K562 (cell line): Measurements from ENCODE around the gene CT45A9. TPM values are rescaled to one million over a fixed set of nuclear protein-coding genes. Genes with fewer than 3 reads are reported as not detected.
A peak's percentile ranks its signal among the peaks of the same experiment; 100 is the strongest.

ENCODE experiments used
- ARNT ChIP-seq, 2 experiments: fragments of 450-650 bp; IDR thresholded peaks; 2 replicates each; pipeline ENCODE4 v1.6.1; 2016; ENCODE audit warnings: mild to moderate bottlenecking in 1 of 2
- ELF4 ChIP-seq: fragments of 450-650 bp; formaldehyde crosslinking; IDR thresholded peaks from 2 replicates; pipeline ENCODE4 v1.4.0; 2022; ENCODE audit warnings: missing genetic modification characterization
- FIP1L1 ChIP-seq: fragments of 200-400 bp; formaldehyde crosslinking; IDR thresholded peaks from 2 replicates; pipeline ENCODE4 v1.6.1; 2018; ENCODE audit warnings: mild to moderate bottlenecking, low read depth, low read length; ENCODE audit not compliant: poor library complexity, severe bottlenecking
- KAT2B ChIP-seq: IDR thresholded peaks from one replicate; pipeline ENCODE4 v1.6.1; 2012; ENCODE audit warnings: low read depth, mild to moderate bottlenecking, control low read depth, inconsistent platforms, low read length, moderate library complexity
- MXI1 ChIP-seq: IDR thresholded peaks from 2 replicates; pipeline ENCODE4 v1.6.1; 2011; ENCODE audit warnings: low read depth, mild to moderate bottlenecking, improper control_type of control experiment, low read length
- NFRKB ChIP-seq: fragments of 450-650 bp; IDR thresholded peaks from 2 replicates; pipeline ENCODE4 v1.6.1; 2016; ENCODE audit warnings: low read depth
- NFYB ChIP-seq: IDR thresholded peaks from 2 replicates; pipeline ENCODE4 v1.6.1; 2011; ENCODE audit warnings: mild to moderate bottlenecking, moderate library complexity; ENCODE audit not compliant: insufficient read length; ENCODE audit errors: extremely low read depth
- NR2F6 ChIP-seq: fragments of 450-650 bp; formaldehyde crosslinking; IDR thresholded peaks from 2 replicates; pipeline ENCODE4 v1.4.0; 2020; ENCODE audit warnings: mild to moderate bottlenecking
- PHTF2 ChIP-seq: fragments of 250-450 bp; sonication (Bioruptor Pico); IDR thresholded peaks from 2 replicates; pipeline ENCODE4 v1.5.0; 2021; ENCODE audit warnings: mild to moderate bottlenecking
- POLR2G ChIP-seq: fragments of 200-400 bp; formaldehyde crosslinking; IDR thresholded peaks from 2 replicates; pipeline ENCODE4 v1.6.1; 2017; ENCODE audit warnings: low read depth, mild to moderate bottlenecking, antibody characterized with exemption, low read length, moderate library complexity
- SPI1 ChIP-seq: IDR thresholded peaks from 2 replicates; pipeline ENCODE4 v1.6.1; 2011; ENCODE audit warnings: low read depth, low read length, control low read depth, borderline replicate concordance
- TEAD2 ChIP-seq: fragments of 450-650 bp; IDR thresholded peaks from 2 replicates; pipeline ENCODE4 v1.6.1; 2016; ENCODE audit warnings: missing genetic modification characterization, control low read depth, missing compliant biosample characterization
- U2AF1 ChIP-seq: fragments of 200-400 bp; formaldehyde crosslinking; optimal IDR thresholded peaks from 2 replicates; pipeline ENCODE3; 2017; ENCODE audit warnings: mild to moderate bottlenecking, low read depth, low read length, moderate library complexity
- polyA plus RNA-seq, 8 experiments: library from polyadenylated mRNA; depleted of rRNA in 4 of 8; stranded (reverse) in 5 of 8; unstranded in 3 of 8; fragments of >200 nt; fragmentation: Nextera tagmentation in 2 of 8; fragmentation: Illumina TruSeq in 1 of 8; extraction: Ambion mirVana in 2 of 8; extraction: Trizol in 1 of 8; gene quantifications; 2 replicates each; pipeline versions ENCODE4 v1.2.1 to v1.2.3, GENCODE V29; 2011 to 2014; ENCODE audit warnings: inconsistent platforms in 1 of 8, missing spikeins in 1 of 8
- total RNA-seq, 7 experiments: library from RNA; depleted of rRNA in 6 of 7; stranded (reverse); fragments of >200 nt in 6 of 7; fragmentation: Illumina TruSeq in 2 of 7; extraction: Trizol in 2 of 7; gene quantifications; 2 replicates each; pipeline versions ENCODE4 v1.2.1 to v1.2.3, GENCODE V29; 2011 to 2021; ENCODE audit warnings: low replicate concordance in 1 of 7
- TF ChIP-seq, protein P1 (sequence below): fragments of 250-450 bp; sonication (Bioruptor Pico); IDR thresholded peaks from 2 replicates; pipeline ENCODE4 v1.9.0; 2021; ENCODE audit warnings: mild to moderate bottlenecking, inconsistent platforms
- TF ChIP-seq, protein P2 (sequence below), 2 experiments: fragments of 150-350 bp in 1 of 2; IDR thresholded peaks; 2 replicates each; pipeline ENCODE4 v1.6.1; 2012 to 2016; ENCODE audit warnings: low read depth in 2 of 2, low read length in 2 of 2, mild to moderate bottlenecking in 1 of 2, moderate library complexity in 1 of 2

The CT45A9 gene
- total and polyA plus RNA-seq, 9 of the 15 experiments (the other 6 are each of a cell fraction or from before 2014, with no cell fraction given), result 6.5 to 27.7 (median 9.6) TPM; not detected in 4

DNA sequence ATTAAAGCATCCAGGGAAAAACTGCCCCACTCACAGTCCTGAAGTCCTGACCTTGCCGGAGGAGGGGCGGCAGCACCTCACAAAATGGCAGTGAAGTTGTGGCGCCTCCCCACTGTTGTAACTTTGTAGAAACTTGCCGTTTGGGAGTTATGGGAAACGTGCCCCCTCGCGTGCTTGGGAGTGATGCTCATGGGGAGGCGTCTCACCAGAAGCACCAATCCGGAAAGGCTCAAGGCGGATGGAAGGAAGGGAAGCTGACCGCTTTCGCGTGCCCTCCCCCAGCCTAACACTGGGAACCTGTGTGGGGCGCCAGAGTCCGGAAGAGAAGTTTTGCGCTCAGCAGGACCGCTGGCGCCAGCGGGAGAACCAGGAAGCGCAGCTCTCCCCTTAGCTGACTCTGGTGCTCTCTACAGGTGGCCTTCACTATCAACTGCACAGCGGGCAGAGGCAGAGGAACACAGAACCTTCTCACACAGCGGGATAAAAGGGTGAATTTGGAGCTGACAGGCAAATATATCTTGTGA is 21.7 kb upstream of the CT45A9 start, which contains the start of the genes CT45A10 and SAGE1 (continued):
- TF ChIP-seq POLR2G, result peak; percentile 86
- TF ChIP-seq KAT2B, result peak; percentile 29
- peak; percentile 63; the same call in 1 of the 2 replicates for TF ChIP-seq ELF4 (CRISPR knock-in tag)
- TF ChIP-seq NFYB, result peak; percentile 7
- no peak for TF ChIP-seq U2AF1
- no peak for TF ChIP-seq TEAD2 (tag)
- TF ChIP-seq MXI1, result no peak; the same call in none of the 2 replicates
- TF ChIP-seq ARNT (IDR thresholded peaks at IDR 0.05), result no peak
- TF ChIP-seq SPI1, result peak; percentile 33; the same call in 1 of the 2 replicates
- TF ChIP-seq, protein P1, sequence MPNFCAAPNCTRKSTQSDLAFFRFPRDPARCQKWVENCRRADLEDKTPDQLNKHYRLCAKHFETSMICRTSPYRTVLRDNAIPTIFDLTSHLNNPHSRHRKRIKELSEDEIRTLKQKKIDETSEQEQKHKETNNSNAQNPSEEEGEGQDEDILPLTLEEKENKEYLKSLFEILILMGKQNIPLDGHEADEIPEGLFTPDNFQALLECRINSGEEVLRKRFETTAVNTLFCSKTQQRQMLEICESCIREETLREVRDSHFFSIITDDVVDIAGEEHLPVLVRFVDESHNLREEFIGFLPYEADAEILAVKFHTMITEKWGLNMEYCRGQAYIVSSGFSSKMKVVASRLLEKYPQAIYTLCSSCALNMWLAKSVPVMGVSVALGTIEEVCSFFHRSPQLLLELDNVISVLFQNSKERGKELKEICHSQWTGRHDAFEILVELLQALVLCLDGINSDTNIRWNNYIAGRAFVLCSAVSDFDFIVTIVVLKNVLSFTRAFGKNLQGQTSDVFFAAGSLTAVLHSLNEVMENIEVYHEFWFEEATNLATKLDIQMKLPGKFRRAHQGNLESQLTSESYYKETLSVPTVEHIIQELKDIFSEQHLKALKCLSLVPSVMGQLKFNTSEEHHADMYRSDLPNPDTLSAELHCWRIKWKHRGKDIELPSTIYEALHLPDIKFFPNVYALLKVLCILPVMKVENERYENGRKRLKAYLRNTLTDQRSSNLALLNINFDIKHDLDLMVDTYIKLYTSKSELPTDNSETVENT, result no peak
- no peak for TF ChIP-seq PHTF2 (CRISPR knock-in tag)
- peak; percentile 85; the same call in 1 of the 2 replicates for TF ChIP-seq NFRKB
- TF ChIP-seq FIP1L1, result no peak
- TF ChIP-seq, protein P2, sequence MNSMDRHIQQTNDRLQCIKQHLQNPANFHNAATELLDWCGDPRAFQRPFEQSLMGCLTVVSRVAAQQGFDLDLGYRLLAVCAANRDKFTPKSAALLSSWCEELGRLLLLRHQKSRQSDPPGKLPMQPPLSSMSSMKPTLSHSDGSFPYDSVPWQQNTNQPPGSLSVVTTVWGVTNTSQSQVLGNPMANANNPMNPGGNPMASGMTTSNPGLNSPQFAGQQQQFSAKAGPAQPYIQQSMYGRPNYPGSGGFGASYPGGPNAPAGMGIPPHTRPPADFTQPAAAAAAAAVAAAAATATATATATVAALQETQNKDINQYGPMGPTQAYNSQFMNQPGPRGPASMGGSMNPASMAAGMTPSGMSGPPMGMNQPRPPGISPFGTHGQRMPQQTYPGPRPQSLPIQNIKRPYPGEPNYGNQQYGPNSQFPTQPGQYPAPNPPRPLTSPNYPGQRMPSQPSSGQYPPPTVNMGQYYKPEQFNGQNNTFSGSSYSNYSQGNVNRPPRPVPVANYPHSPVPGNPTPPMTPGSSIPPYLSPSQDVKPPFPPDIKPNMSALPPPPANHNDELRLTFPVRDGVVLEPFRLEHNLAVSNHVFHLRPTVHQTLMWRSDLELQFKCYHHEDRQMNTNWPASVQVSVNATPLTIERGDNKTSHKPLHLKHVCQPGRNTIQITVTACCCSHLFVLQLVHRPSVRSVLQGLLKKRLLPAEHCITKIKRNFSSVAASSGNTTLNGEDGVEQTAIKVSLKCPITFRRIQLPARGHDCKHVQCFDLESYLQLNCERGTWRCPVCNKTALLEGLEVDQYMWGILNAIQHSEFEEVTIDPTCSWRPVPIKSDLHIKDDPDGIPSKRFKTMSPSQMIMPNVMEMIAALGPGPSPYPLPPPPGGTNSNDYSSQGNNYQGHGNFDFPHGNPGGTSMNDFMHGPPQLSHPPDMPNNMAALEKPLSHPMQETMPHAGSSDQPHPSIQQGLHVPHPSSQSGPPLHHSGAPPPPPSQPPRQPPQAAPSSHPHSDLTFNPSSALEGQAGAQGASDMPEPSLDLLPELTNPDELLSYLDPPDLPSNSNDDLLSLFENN (IDR thresholded peaks at IDR 0.05; ENCODE audit: low read depth in 2 of 2, low read length in 2 of 2), result peak in 1 of 2 experiments; percentile 54; a peak in 1 of 4 replicates
- no peak for TF ChIP-seq NR2F6 (CRISPR knock-in tag)
